WTC11 (cell line): ENCODE results near the gene LRRN4.

Source experiments
- CREB1 ChIP-seq: sonication (generic); formaldehyde crosslinking; IDR thresholded peaks from 2 replicates; pipeline ENCODE4 v1.8.0; 2023; ENCODE audit warnings: mild to moderate bottlenecking, missing genetic modification reagents
- CTCF ChIP-seq: fragments of 200-600 bp; IDR thresholded peaks from 2 replicates; pipeline ENCODE4 v1.8.0; 2022; ENCODE audit warnings: antibody characterized with exemption
- FOXP1 ChIP-seq: sonication (generic); formaldehyde crosslinking; IDR thresholded peaks from 2 replicates; pipeline ENCODE4 v1.8.0; 2022; ENCODE audit warnings: missing genetic modification reagents, mild to moderate bottlenecking, moderate library complexity, borderline replicate concordance
- GABPB1 ChIP-seq: sonication (generic); formaldehyde crosslinking; IDR thresholded peaks from 2 replicates; pipeline ENCODE4 v1.8.1; 2023; ENCODE audit warnings: mild to moderate bottlenecking, missing genetic modification reagents
- KAT7 ChIP-seq: sonication (generic); formaldehyde crosslinking; IDR thresholded peaks from 2 replicates; pipeline ENCODE4 v1.8.1; 2023; ENCODE audit warnings: missing genetic modification reagents, mild to moderate bottlenecking, borderline replicate concordance
- SMAD4 ChIP-seq: sonication (generic); formaldehyde crosslinking; IDR thresholded peaks from 2 replicates; pipeline ENCODE4 v1.8.0; 2022; ENCODE audit warnings: mild to moderate bottlenecking, missing genetic modification reagents
- ZNF416 ChIP-seq: fragments of 250-450 bp; sonication (Bioruptor Pico); IDR thresholded peaks from 2 replicates; pipeline ENCODE4 v1.9.0; 2021; ENCODE audit warnings: mild to moderate bottlenecking, inconsistent platforms

- no peak for TF ChIP-seq CTCF
- TF ChIP-seq CREB1 (CRISPR knock-in tag), result no peak
- TF ChIP-seq KAT7 (CRISPR knock-in tag), result no peak
- TF ChIP-seq ZNF416 (CRISPR knock-in tag), result no peak
- no peak for TF ChIP-seq FOXP1
- TF ChIP-seq GABPB1 (CRISPR knock-in tag), result no peak
- no peak for TF ChIP-seq SMAD4 (CRISPR knock-in tag)
Observed at GRCh38 chr20:6100246-6100645, 46.4 kb upstream of the LRRN4 start.
